K562 (cell line): ENCODE measurements around the gene CTSZ. TPM values are rescaled to one million over a fixed set of nuclear protein-coding genes. Genes with fewer than 3 reads are reported as not detected.

Source experiments
- ELK3 ChIP-seq: fragments of 450-650 bp; formaldehyde crosslinking; IDR thresholded peaks from 2 replicates; pipeline ENCODE4 v1.4.0; 2020; ENCODE audit warnings: mild to moderate bottlenecking
- HMBOX1 ChIP-seq: sonication (generic); IDR thresholded peaks from 2 replicates; pipeline ENCODE4 v1.6.1; 2016
- HOXB6 ChIP-seq: fragments of 250-450 bp; sonication (Bioruptor Pico); IDR thresholded peaks from 2 replicates; pipeline ENCODE4 v1.5.1; 2022; ENCODE audit warnings: mild to moderate bottlenecking, borderline replicate concordance
- NKRF ChIP-seq: fragments of 450-650 bp; IDR thresholded peaks from 2 replicates; pipeline ENCODE4 v1.6.1; 2016; ENCODE audit warnings: borderline replicate concordance
- PREB ChIP-seq: sonication (generic); formaldehyde crosslinking; IDR thresholded peaks from 2 replicates; pipeline ENCODE4 v1.8.1; 2023; ENCODE audit warnings: mild to moderate bottlenecking, missing genetic modification reagents
- SUPT5H ChIP-seq: fragments of 450-650 bp; IDR thresholded peaks from 2 replicates; pipeline ENCODE4 v1.6.1; 2016
- polyA plus RNA-seq, 8 experiments: library from polyadenylated mRNA; depleted of rRNA in 4 of 8; stranded (reverse) in 5 of 8; unstranded in 3 of 8; fragments of >200 nt; fragmentation: Nextera tagmentation in 2 of 8; fragmentation: Illumina TruSeq in 1 of 8; extraction: Ambion mirVana in 2 of 8; extraction: Trizol in 1 of 8; gene quantifications; 2 replicates each; pipeline versions ENCODE4 v1.2.1 to v1.2.3, GENCODE V29; 2011 to 2014; ENCODE audit warnings: inconsistent platforms in 1 of 8, missing spikeins in 1 of 8
- total RNA-seq, 7 experiments: library from RNA; depleted of rRNA in 6 of 7; stranded (reverse); fragments of >200 nt in 6 of 7; fragmentation: Illumina TruSeq in 2 of 7; extraction: Trizol in 2 of 7; gene quantifications; 2 replicates each; pipeline versions ENCODE4 v1.2.1 to v1.2.3, GENCODE V29; 2011 to 2021; ENCODE audit warnings: low replicate concordance in 1 of 7

CTSZ gene
- total and polyA plus RNA-seq, 9 of the 15 experiments (the other 6 are each of a cell fraction or from before 2014, with no cell fraction given): 1.6 to 143 (median 82.8) TPM

- TF ChIP-seq HMBOX1 (no peak), ELK3 (CRISPR knock-in tag) (no peak), NKRF (no peak), SUPT5H (no peak), HOXB6 (CRISPR knock-in tag) (no peak), PREB (CRISPR knock-in tag) (no peak)
- TF ChIP-seq, all 486 proteins: peak for 0
Observed at GRCh38 chr20:59048681-59049030, 41.6 kb upstream of the CTSZ start (continued).
